ENCODE measurements around the gene MIGA2. TPM values are rescaled to one million over a fixed set of nuclear protein-coding genes. Genes with fewer than 3 reads are reported as not detected.

The MIGA2 gene
- total and polyA plus RNA-seq, 2 of the 8 experiments (the other 6 are each of a cell fraction or from before 2014, with no cell fraction given) = 24.6 to 39.0 TPM

GRCh38 chr9:129023908-129024233 lies 12.6 kb upstream of the MIGA2 start:
- Histone ChIP-seq H2BK5ac (ENCODE audit: low read depth, low read length) (no peak overlapping the region), H3K27me3 (replicated peaks in 1 of 4; ENCODE audit: control insufficient read depth in 3 of 4, extremely low read depth in 1 of 4, insufficient read depth in 3 of 4, low read length in 3 of 4) (no peaks in the 10 kb centered on the region), H3K36me3 (ENCODE audit: control insufficient read depth in 2 of 4, insufficient read depth in 4 of 4, low read length in 3 of 4) (no peaks in the 10 kb centered on the region), H3K23ac (ENCODE audit: insufficient read length) (no peak overlapping the region), H3K79me1 (ENCODE audit: low read depth, low read length) (peaks cover 7% of the 10 kb centered on the region; the same call in 1 of the 2 replicates), H3K4me2 (ENCODE audit: insufficient read depth in 1 of 2, low read depth in 2 of 2, low read length in 2 of 2) (no peak overlapping the region), H4K8ac (ENCODE audit: extremely low read depth, insufficient read depth, low read length) (no peak overlapping the region), H3K18ac (ENCODE audit: extremely low read depth, low read length) (no peak overlapping the region), H3K27ac (ENCODE audit: low read depth, low read length) (no peak overlapping the region), H3K4me1 (replicated peaks in 1 of 4; ENCODE audit: control insufficient read depth in 3 of 4, insufficient read depth in 4 of 4, low read length in 3 of 4) (peaks cover 0 to 18% (median 11%) of the 10 kb centered on the region in 4 experiments; a peak in 6 of 7 replicates), H2AK5ac (ENCODE audit: low read depth, low read length) (no peak overlapping the region), H3K79me2 (ENCODE audit: control insufficient read depth in 1 of 2, insufficient read depth in 2 of 2, low read length in 2 of 2) (peaks cover 2 to 35% of the 10 kb centered on the region in 2 experiments; a peak in 3 of 4 replicates), H3K14ac (ENCODE audit: insufficient read length) (no peak overlapping the region), H3K9me3 (ENCODE audit: insufficient read depth in 2 of 2, low read depth in 1 of 2, low read length in 1 of 2) (no peaks in the 10 kb centered on the region), H3K23me2 (ENCODE audit: low read depth, low read length) (peaks cover 7% of the 10 kb centered on the region), H4K91ac (replicated peaks; ENCODE audit: insufficient read length, low read length) (no peak overlapping the region), H3K4me3 (ENCODE audit: extremely low read depth in 1 of 4, insufficient read depth in 2 of 4, low read depth in 3 of 4, low read length in 4 of 4) (no peak overlapping the region), H2BK120ac (replicated peaks; ENCODE audit: low read depth, low read length) (no peak overlapping the region), H2AFZ (ENCODE audit: low read length) (no peak overlapping the region), H2BK20ac (ENCODE audit: low read length) (no peak overlapping the region), H2BK15ac (ENCODE audit: low read length) (no peak overlapping the region), H3K4ac (replicated peaks; ENCODE audit: insufficient read length, low read depth, low read length) (no peak overlapping the region), H3K9ac (replicated peaks in 1 of 4; ENCODE audit: extremely low read depth in 1 of 4, low read depth in 3 of 4, low read length in 3 of 4) (no peak overlapping the region), H3K56ac (replicated peaks; ENCODE audit: insufficient read length, low read depth, low read length) (no peak overlapping the region), H4K20me1 (replicated peaks in 1 of 2; ENCODE audit: control insufficient read depth in 1 of 2, insufficient read depth in 2 of 2, low read length in 2 of 2) (peaks cover 7 to 19% of the 10 kb centered on the region in 2 experiments), H4K5ac (ENCODE audit: insufficient read length, low read depth, low read length) (no peak overlapping the region), H2BK12ac (ENCODE audit: low read depth, low read length) (no peak overlapping the region)
- CTCF ChIA-PET (ENCODE audit: partially characterized antibody) = interaction anchor here (0.6 to 7.6 kb wide), 4 partner anchors 17 to 1342 kb away, joined by 3 to 89 read pairs (median 7); no protein-coding TSS in a partner anchor
- no peak for FAIRE-seq
- DNase-seq (ENCODE audit: low read depth in 1 of 2, low spot score in 2 of 2) = no peak
- whole genome bisulfite sequencing, 2 experiments (ENCODE audit: extremely low coverage in 1 of 2, insufficient coverage in 1 of 2, insufficient read length in 1 of 2, insufficient replicate concordance in 2 of 2, low coverage in 1 of 2, low lambda C conversion rate in 2 of 2, missing lambda C conversion rate in 1 of 2) = 83% methylated on average over 4 of the region's 4 CpGs; no CpG with 5 or more reads in 1 of the 2 experiments
- POLR2A ChIA-PET (ENCODE audit: partially characterized antibody) = interaction anchor here (1.4 to 2.6 kb wide), 5 partner anchors 8 to 339 kb away, joined by 3 to 10 read pairs (median 7); no protein-coding TSS in a partner anchor
- TF ChIP-seq CHD1 (IDR thresholded peaks at IDR 0.05; ENCODE audit: low read depth, low read length) (no peak), BCL11A (IDR thresholded peaks at IDR 0.05; ENCODE audit: low read depth in 2 of 2, low read length in 2 of 2) (no peak)

All from H1 (cell line).